Measurements from ENCODE around the gene ARPC5L.
"Not testable (repeated sequence)": the region's sequence is repeated elsewhere in the genome, so short reads cannot be mapped to it uniquely, and the experiment has no call there.

The ARPC5L gene

GRCh38 chr9:124843456-124844034, 18.4 kb upstream of the ARPC5L start:
- TF ChIP-seq CTCF (IDR thresholded peaks at IDR 0.05; ENCODE audit: control insufficient read depth, extremely low read depth, insufficient read depth): no peak
- H3K4me3 ChIP-seq (ENCODE audit: low read depth, low read length): no peak overlapping the region
- DNase-seq (ENCODE audit: low read depth): no peak

GRCh38 chr9:124844291-124844690, 17.6 kb upstream of the ARPC5L start:
- DNase-seq (ENCODE audit: low read depth): no peak
- TF ChIP-seq CTCF (IDR thresholded peaks at IDR 0.05; ENCODE audit: control insufficient read depth, extremely low read depth, insufficient read depth): no peak
- no peak overlapping the region for H3K4me3 ChIP-seq (ENCODE audit: low read depth, low read length)

GRCh38 chr9:124846467-124846866, 15.5 kb upstream of the ARPC5L start:
- not testable (repeated sequence) for H3K4me3 ChIP-seq (ENCODE audit: low read depth, low read length); DNase-seq (ENCODE audit: low read depth)

- no peak overlapping the region for H3K4me3 ChIP-seq (ENCODE audit: low read depth, low read length)
- TF ChIP-seq CTCF (IDR thresholded peaks at IDR 0.05; ENCODE audit: control insufficient read depth, extremely low read depth, insufficient read depth): no peak
- no peak for DNase-seq (ENCODE audit: low read depth)
These were observed 15.0 kb upstream of the ARPC5L start for GRCh38 chr9:124846969-124847368.

GRCh38 chr9:124849801-124850200, 12.1 kb upstream of the ARPC5L start:
- no peak for TF ChIP-seq CTCF (IDR thresholded peaks at IDR 0.05; ENCODE audit: control insufficient read depth, extremely low read depth, insufficient read depth)
- H3K4me3 ChIP-seq (ENCODE audit: low read depth, low read length): no peak overlapping the region
- DNase-seq (ENCODE audit: low read depth): no peak

GRCh38 chr9:124852121-124852828, 9.7 kb upstream of the ARPC5L start:
- no peak overlapping the region for H3K4me3 ChIP-seq (ENCODE audit: low read depth, low read length)
- no peak for TF ChIP-seq CTCF (IDR thresholded peaks at IDR 0.05; ENCODE audit: control insufficient read depth, extremely low read depth, insufficient read depth)
- DNase-seq (ENCODE audit: low read depth): no peak

GRCh38 chr9:124852829-124853531, 8.9 kb upstream of the ARPC5L start, which contains the start of gene WDR38:
TSS of gene WDR38 (plus strand) at chr9:124853460. CDS start at chr9:124853532, 72 bp downstream.
- peak; percentile 98 for TF ChIP-seq CTCF (IDR thresholded peaks at IDR 0.05; ENCODE audit: control insufficient read depth, extremely low read depth, insufficient read depth)
- peak within 1 kb of the TSS; percentile 48 for H3K4me3 ChIP-seq (ENCODE audit: low read depth, low read length)
- peak; percentile 42 for DNase-seq (ENCODE audit: low read depth)

Measured in LNCaP clone FGC (cell line).